Measurements from ENCODE around the gene KAT8.

Gene KAT8

GRCh38 chr16:31080035-31080629, 37.3 kb upstream of the KAT8 start (continued):
- no peak for TF ChIP-seq BACH2 (CRISPR knock-in tag; IDR thresholded peaks at IDR 0.05; ENCODE audit: borderline replicate concordance)
- no peak for TF ChIP-seq ZC3H10 (CRISPR knock-in tag; IDR thresholded peaks at IDR 0.05)
- no peak for TF ChIP-seq ISL1 (CRISPR knock-in tag; IDR thresholded peaks at IDR 0.05)
- TF ChIP-seq TCF4 (CRISPR knock-in tag; IDR thresholded peaks at IDR 0.05; ENCODE audit: borderline replicate concordance): no peak
- no peak for TF ChIP-seq TSHZ2 (CRISPR knock-in tag; IDR thresholded peaks at IDR 0.05)
- TF ChIP-seq ESRRG (CRISPR knock-in tag; IDR thresholded peaks at IDR 0.05): no peak
- TF ChIP-seq ZNF8 (CRISPR knock-in tag; IDR thresholded peaks at IDR 0.05): no peak

GRCh38 chr16:31080756-31081419, 36.6 kb upstream of the KAT8 start:
- no peak for ATAC-seq
- no peak for TF ChIP-seq ZFP30 (CRISPR knock-in tag; IDR thresholded peaks at IDR 0.05)
- TF ChIP-seq TCF4 (CRISPR knock-in tag; IDR thresholded peaks at IDR 0.05; ENCODE audit: borderline replicate concordance): no peak
- TF ChIP-seq ZFP3 (CRISPR knock-in tag; IDR thresholded peaks at IDR 0.05): no peak
- no peak for TF ChIP-seq CREB5 (CRISPR knock-in tag; IDR thresholded peaks at IDR 0.05; ENCODE audit: low read depth)
- TF ChIP-seq OSR1 (CRISPR knock-in tag; IDR thresholded peaks at IDR 0.05): no peak
- no peak for TF ChIP-seq ESRRG (CRISPR knock-in tag; IDR thresholded peaks at IDR 0.05)
- TF ChIP-seq ZNF565 (CRISPR knock-in tag; conservative IDR thresholded peaks at IDR 0.05; ENCODE audit: low read depth): no peak
- TF ChIP-seq ZNF70 (CRISPR knock-in tag; IDR thresholded peaks at IDR 0.05): no peak
- TF ChIP-seq PPARA (CRISPR knock-in tag; IDR thresholded peaks at IDR 0.05; ENCODE audit: borderline replicate concordance): no peak
- no peak for TF ChIP-seq CSDC2 (CRISPR knock-in tag; IDR thresholded peaks at IDR 0.05)
- no peak for TF ChIP-seq PATZ1 (CRISPR knock-in tag; IDR thresholded peaks at IDR 0.05; ENCODE audit: borderline replicate concordance)

- no peak for ATAC-seq
- no peak for TF ChIP-seq POU6F1 (CRISPR knock-in tag; IDR thresholded peaks at IDR 0.05; ENCODE audit: borderline replicate concordance, low read depth)
- no peak for TF ChIP-seq ZNF565 (CRISPR knock-in tag; conservative IDR thresholded peaks at IDR 0.05; ENCODE audit: low read depth)
- TF ChIP-seq CREB5 (CRISPR knock-in tag; IDR thresholded peaks at IDR 0.05; ENCODE audit: low read depth): no peak
- no peak for TF ChIP-seq PATZ1 (CRISPR knock-in tag; IDR thresholded peaks at IDR 0.05; ENCODE audit: borderline replicate concordance)
- TF ChIP-seq ZNF70 (CRISPR knock-in tag; IDR thresholded peaks at IDR 0.05): no peak
- no peak for TF ChIP-seq CSDC2 (CRISPR knock-in tag; IDR thresholded peaks at IDR 0.05)
- no peak for TF ChIP-seq TCF4 (CRISPR knock-in tag; IDR thresholded peaks at IDR 0.05; ENCODE audit: borderline replicate concordance)
- TF ChIP-seq CSRNP3 (CRISPR knock-in tag; IDR thresholded peaks at IDR 0.05): no peak
- no peak for TF ChIP-seq PPARA (CRISPR knock-in tag; IDR thresholded peaks at IDR 0.05; ENCODE audit: borderline replicate concordance)
- TF ChIP-seq ISL1 (CRISPR knock-in tag; IDR thresholded peaks at IDR 0.05): no peak
- no peak for TF ChIP-seq TOX (CRISPR knock-in tag; IDR thresholded peaks at IDR 0.05; ENCODE audit: borderline replicate concordance)
These were observed 35.8 kb upstream of the KAT8 start for GRCh38 chr16:31081428-31082351.
